HCT116 (cell line): ENCODE measurements around the gene POP7. TPM values are rescaled to one million over a fixed set of nuclear protein-coding genes. Genes with fewer than 3 reads are reported as not detected.

Experiments used
- ATAC-seq: fragments of 200-7000 bp; cut with Tn5 transposase; 2 replicates; pipeline ENCODE4 v1.9.1; 2020; ENCODE audit warnings: mild to moderate bottlenecking, moderate library complexity
- BruUV-seq: library from RNA; stranded (reverse); fragments of 400-500 nt; replicated peaks from 2 replicates; lab custom pipeline; 2021; lab: Mats Ljungman, UMichigan
- CTCF ChIA-PET: fragments of 300-600 bp; sonication (Branson Sonifier 250); formaldehyde crosslinking; loops from one replicate; lab custom pipeline; 2021; ENCODE audit warnings: antibody characterized with exemption; lab: Charles Lee
- POLR2A ChIA-PET: fragments of 300-600, 350-600 bp; sonication (Branson Sonifier 250); formaldehyde crosslinking; loops from one replicate; lab custom pipeline; 2021; ENCODE audit warnings: antibody characterized with exemption; lab: Charles Lee
- RAD21 ChIA-PET, 2 experiments: fragments of 300-600 bp; sonication (Branson Sonifier 250); formaldehyde crosslinking; loops; one replicate each; lab custom pipeline; 2023; ENCODE audit warnings: low total read pairs in 2 of 2; ENCODE audit not compliant: uncharacterized antibody in 2 of 2, unreplicated experiment in 2 of 2, low non-redundant PET in 1 of 2; lab: Charles Lee
- DNase-seq: peaks from one replicate; pipeline ENCODE4 v3.0.0-alpha.2; 2010; ENCODE audit warnings: low read depth, low spot score
- H2AFZ ChIP-seq: fragments of 200-600 bp; shearing (Covaris generic), sonication (generic); 2 replicates; pipeline ENCODE4 v1.6.1; 2017; ENCODE audit warnings: low read depth, mixed run types, mixed read lengths, antibody characterized with exemption, low read length; ENCODE audit not compliant: poor library complexity, severe bottlenecking
- H3K27ac ChIP-seq: 2 replicates; pipeline ENCODE4 v1.5.1; 2012; ENCODE audit warnings: low read depth, low read length
- H3K27me3 ChIP-seq: fragments of 200-600 bp; sonication (generic); 2 replicates; pipeline ENCODE4 v1.6.1; 2016; ENCODE audit warnings: mixed run types, low read length, mixed read lengths; ENCODE audit not compliant: insufficient read depth
- H3K36me3 ChIP-seq, 2 experiments: fragments of 200-500 bp in 1 of 2; fragments of 200-600 bp in 1 of 2; sonication (Bioruptor generic) in 1 of 2; sonication (generic) in 1 of 2; 2 replicates each; pipeline versions ENCODE4 v1.5.1 to v1.6.1; 2014 to 2016; ENCODE audit warnings: low read length in 2 of 2, inconsistent platforms in 1 of 2, mixed read lengths in 1 of 2, mixed run types in 1 of 2; ENCODE audit not compliant: insufficient read depth in 2 of 2, control insufficient read depth in 1 of 2
- H3K4me1 ChIP-seq, 2 experiments: fragments of 200-600 bp in 1 of 2; sonication (generic) in 1 of 2; 2 replicates each; pipeline versions ENCODE4 v1.5.1 to v1.6.1; 2012 to 2017; ENCODE audit warnings: low read length in 2 of 2, inconsistent platforms in 1 of 2, mild to moderate bottlenecking in 1 of 2, mixed read lengths in 1 of 2, mixed run types in 1 of 2, moderate library complexity in 1 of 2; ENCODE audit not compliant: insufficient read depth in 2 of 2, control insufficient read depth in 1 of 2
- H3K4me2 ChIP-seq: fragments of 200-600 bp; sonication (generic); 2 replicates; pipeline ENCODE4 v1.6.1; 2017; ENCODE audit warnings: mixed run types, low read length, mixed read lengths
- H3K4me3 ChIP-seq, 2 experiments: fragments of 200-600 bp in 1 of 2; sonication (generic) in 1 of 2; replicated peaks in 1 of 2; 2 replicates each; pipeline ENCODE4 v1.5.1; 2011 to 2016; ENCODE audit warnings: low read length in 2 of 2, control low read depth in 1 of 2, low read depth in 1 of 2, mild to moderate bottlenecking in 1 of 2, mixed read lengths in 1 of 2, mixed run types in 1 of 2
- H3K79me2 ChIP-seq: fragments of 200-600 bp; sonication (generic); 2 replicates; pipeline ENCODE4 v1.6.1; 2017; ENCODE audit warnings: mild to moderate bottlenecking, mixed run types, low read length, moderate library complexity, mixed read lengths; ENCODE audit not compliant: insufficient read depth
- H3K9ac ChIP-seq: fragments of 200-600 bp; sonication (generic); 2 replicates; pipeline ENCODE4 v1.6.1; 2016; ENCODE audit warnings: low read length, mixed read lengths
- H3K9me2 ChIP-seq: fragments of 200-600 bp; sonication (generic), shearing (Covaris generic); 2 replicates; pipeline ENCODE4 v1.6.1; 2017; ENCODE audit warnings: mixed run types, mild to moderate bottlenecking, moderate library complexity; ENCODE audit not compliant: insufficient read depth
- H3K9me3 ChIP-seq, 2 experiments: fragments of 200-500 bp in 1 of 2; fragments of 200-600 bp in 1 of 2; sonication (Bioruptor generic) in 1 of 2; sonication (generic) in 1 of 2; 2 replicates each; pipeline ENCODE4 v1.6.1; 2014 to 2017; ENCODE audit warnings: low read length in 2 of 2, mixed read lengths in 2 of 2, inconsistent platforms in 1 of 2, low read depth in 1 of 2, mild to moderate bottlenecking in 1 of 2, mixed run types in 1 of 2, moderate library complexity in 1 of 2; ENCODE audit not compliant: control insufficient read depth in 1 of 2, insufficient read depth in 1 of 2
- H4K20me1 ChIP-seq: fragments of 200-600 bp; sonication (generic), shearing (Covaris generic); 2 replicates; pipeline ENCODE4 v1.6.1; 2017; ENCODE audit warnings: mixed run types, mild to moderate bottlenecking, moderate library complexity; ENCODE audit not compliant: insufficient read depth
- ATF3 ChIP-seq: IDR thresholded peaks from 2 replicates; pipeline ENCODE4 v1.6.1; 2012
- CBX3 ChIP-seq: IDR thresholded peaks from 2 replicates; pipeline ENCODE4 v1.6.1; 2012; ENCODE audit warnings: low read depth
- CEBPB ChIP-seq: IDR thresholded peaks from 2 replicates; pipeline ENCODE4 v1.6.1; 2012; ENCODE audit warnings: low read depth
- EZH2 ChIP-seq: fragments of 200-600 bp; sonication (generic); IDR thresholded peaks from 2 replicates; pipeline ENCODE4 v1.6.1; 2017; ENCODE audit warnings: antibody characterized with exemption, mixed run types
- EZH2phosphoT487 ChIP-seq: fragments of 200-600 bp; IDR thresholded peaks from 2 replicates; pipeline ENCODE4 v1.6.1; 2018; ENCODE audit warnings: antibody characterized with exemption, borderline replicate concordance
- POLR2A ChIP-seq: IDR thresholded peaks from 2 replicates; pipeline ENCODE4 v1.7.0; 2011; ENCODE audit warnings: borderline replicate concordance; ENCODE audit not compliant: insufficient read depth, insufficient read length; ENCODE audit errors: extremely low read depth
- POLR2AphosphoS5 ChIP-seq: IDR thresholded peaks from 2 replicates; pipeline ENCODE4 v1.6.1; 2011; ENCODE audit warnings: mild to moderate bottlenecking, low read depth, low read length, moderate library complexity
- RAD21 ChIP-seq: IDR thresholded peaks from 2 replicates; pipeline ENCODE4 v1.6.1; 2012; ENCODE audit warnings: low read depth, mild to moderate bottlenecking
- SIN3A ChIP-seq: IDR thresholded peaks from 2 replicates; pipeline ENCODE4 v1.6.1; 2012; ENCODE audit warnings: low read depth
- SRF ChIP-seq: IDR thresholded peaks from 2 replicates; pipeline ENCODE4 v1.6.1; 2012; ENCODE audit warnings: low read depth
- YY1 ChIP-seq: IDR thresholded peaks from 2 replicates; pipeline ENCODE4 v1.6.1; 2011; ENCODE audit warnings: low read length, low read depth, moderate library complexity, mild to moderate bottlenecking; ENCODE audit not compliant: insufficient replicate concordance; ENCODE audit errors: extremely low read depth
- ZBTB33 ChIP-seq: IDR thresholded peaks from 2 replicates; pipeline ENCODE4 v1.6.1; 2011; ENCODE audit warnings: mild to moderate bottlenecking, low read length, moderate library complexity; ENCODE audit not compliant: insufficient replicate concordance; ENCODE audit errors: extremely low read depth
- ZFX ChIP-seq: fragments of 450-650 bp; IDR thresholded peaks from 2 replicates; pipeline ENCODE4 v1.6.1; 2017
- intact Hi-C: fragments of 100-400 bp; cut with micrococcal nuclease; formaldehyde crosslinking; loops from 2 replicates; pipeline ENCODE4 v1.10.0; 2022
- total RNA-seq: library from RNA; stranded (reverse); gene quantifications from one replicate; pipeline ENCODE4 v1.2.1, GENCODE V29; 2021; ENCODE audit not compliant: unreplicated experiment

POP7 gene
- total RNA-seq, 1 experiment from 2014 or later = 67.5 TPM

DNA sequence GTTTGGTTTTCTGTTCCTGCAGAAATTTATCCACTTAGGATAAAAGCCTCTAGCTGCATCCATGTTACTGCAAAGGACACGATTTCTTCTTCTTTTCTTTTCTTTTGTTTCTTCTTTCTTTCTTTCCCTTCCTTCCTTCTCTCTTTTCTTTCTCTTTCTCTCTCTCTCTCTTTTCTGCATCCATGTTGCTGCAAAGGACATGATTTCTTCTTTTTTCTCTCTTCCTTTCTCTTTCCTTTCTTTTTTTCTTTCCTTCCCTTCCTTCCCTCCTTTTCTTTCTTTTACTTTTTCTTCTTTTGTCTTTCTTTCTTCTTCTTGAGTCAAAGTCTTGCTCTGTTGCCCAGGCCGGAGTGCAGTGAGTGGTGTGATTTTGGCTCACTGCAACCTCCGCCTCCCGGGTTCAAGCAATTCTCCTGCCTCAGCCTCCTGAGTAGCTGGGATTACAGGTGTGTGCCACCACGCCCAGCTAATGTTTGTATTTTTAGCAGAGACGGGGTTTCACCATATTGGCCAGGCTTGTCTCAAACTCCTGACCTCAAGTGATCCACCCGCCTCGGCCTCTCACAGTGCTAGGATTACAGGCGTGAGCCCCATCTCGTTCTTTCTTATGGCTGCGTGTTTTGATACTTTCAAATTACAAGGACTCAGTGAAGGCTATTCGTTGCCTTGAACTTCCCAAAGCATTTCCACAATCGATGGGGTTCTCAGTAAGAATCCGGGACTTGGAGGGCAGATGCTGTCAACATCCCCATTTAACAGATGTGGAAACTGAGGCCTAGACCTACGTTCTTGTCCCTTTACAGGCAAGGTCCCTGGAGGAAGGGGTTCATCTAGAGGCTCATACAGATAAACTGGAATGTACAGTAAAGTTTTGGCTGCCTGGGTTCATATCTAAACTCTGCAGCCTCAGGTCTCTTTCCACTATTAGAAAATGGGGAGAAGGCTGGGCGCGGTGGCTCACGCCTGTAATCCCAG lies 34.3 kb upstream of the POP7 start:
- CTCF ChIA-PET = no interaction called here
- no peaks in the 10 kb centered on the region for H3K9me3 ChIP-seq
- no peak for ATAC-seq

More for the DNA sequence above, 34.3 kb upstream of the POP7 start:
- Histone ChIP-seq H3K27ac (no peak overlapping the region), H4K20me1 (no peaks in the 10 kb centered on the region), H3K79me2 (peaks cover 23% of the 10 kb centered on the region), H3K9me2 (no peaks in the 10 kb centered on the region), H3K27me3 (no peaks in the 10 kb centered on the region), H3K4me2 (no peak overlapping the region), H3K4me1 (peaks cover 0 to 11% of the 10 kb centered on the region in 2 experiments; a peak in 1 of 4 replicates), H3K4me3 (no peak overlapping the region), H2AFZ (no peak overlapping the region), H3K9ac (no peak overlapping the region), H3K36me3 (no peaks in the 10 kb centered on the region; a peak in 1 of 4 replicates)
- DNase-seq = no peak
- intact Hi-C loops = loop anchor here (2.0 kb wide), 1 partner anchor 39 kb away; no protein-coding TSS in a partner anchor
- POLR2A ChIA-PET = interaction anchor here (0.7 to 1.2 kb wide), 2 partner anchors 59 to 85 kb away, joined by 3 to 5 read pairs; partner anchors contain the start of genes FBXO24, LRCH4 and MOSPD3
- RAD21 ChIA-PET = interaction anchor here in 1 of 2 experiments (0.6 kb wide), 1 partner anchor 37 kb away, joined by 3 read pairs; no protein-coding TSS in a partner anchor
- no TSS peak for BruUV-seq
- TF ChIP-seq CBX3 = no peak
- no peak for TF ChIP-seq CEBPB
- TF ChIP-seq ZBTB33 = no peak
- no peak for TF ChIP-seq EZH2phosphoT487
- no peak for TF ChIP-seq YY1
- TF ChIP-seq POLR2A = no peak
- no peak for TF ChIP-seq SIN3A
- TF ChIP-seq POLR2AphosphoS5 = no peak
- TF ChIP-seq RAD21 = no peak
- TF ChIP-seq ATF3 = no peak
- no peak for TF ChIP-seq ZFX
- no peak for TF ChIP-seq EZH2
- TF ChIP-seq SRF = no peak
